Measurements from ENCODE around the gene LNPK.

- TF ChIP-seq, protein P1, sequence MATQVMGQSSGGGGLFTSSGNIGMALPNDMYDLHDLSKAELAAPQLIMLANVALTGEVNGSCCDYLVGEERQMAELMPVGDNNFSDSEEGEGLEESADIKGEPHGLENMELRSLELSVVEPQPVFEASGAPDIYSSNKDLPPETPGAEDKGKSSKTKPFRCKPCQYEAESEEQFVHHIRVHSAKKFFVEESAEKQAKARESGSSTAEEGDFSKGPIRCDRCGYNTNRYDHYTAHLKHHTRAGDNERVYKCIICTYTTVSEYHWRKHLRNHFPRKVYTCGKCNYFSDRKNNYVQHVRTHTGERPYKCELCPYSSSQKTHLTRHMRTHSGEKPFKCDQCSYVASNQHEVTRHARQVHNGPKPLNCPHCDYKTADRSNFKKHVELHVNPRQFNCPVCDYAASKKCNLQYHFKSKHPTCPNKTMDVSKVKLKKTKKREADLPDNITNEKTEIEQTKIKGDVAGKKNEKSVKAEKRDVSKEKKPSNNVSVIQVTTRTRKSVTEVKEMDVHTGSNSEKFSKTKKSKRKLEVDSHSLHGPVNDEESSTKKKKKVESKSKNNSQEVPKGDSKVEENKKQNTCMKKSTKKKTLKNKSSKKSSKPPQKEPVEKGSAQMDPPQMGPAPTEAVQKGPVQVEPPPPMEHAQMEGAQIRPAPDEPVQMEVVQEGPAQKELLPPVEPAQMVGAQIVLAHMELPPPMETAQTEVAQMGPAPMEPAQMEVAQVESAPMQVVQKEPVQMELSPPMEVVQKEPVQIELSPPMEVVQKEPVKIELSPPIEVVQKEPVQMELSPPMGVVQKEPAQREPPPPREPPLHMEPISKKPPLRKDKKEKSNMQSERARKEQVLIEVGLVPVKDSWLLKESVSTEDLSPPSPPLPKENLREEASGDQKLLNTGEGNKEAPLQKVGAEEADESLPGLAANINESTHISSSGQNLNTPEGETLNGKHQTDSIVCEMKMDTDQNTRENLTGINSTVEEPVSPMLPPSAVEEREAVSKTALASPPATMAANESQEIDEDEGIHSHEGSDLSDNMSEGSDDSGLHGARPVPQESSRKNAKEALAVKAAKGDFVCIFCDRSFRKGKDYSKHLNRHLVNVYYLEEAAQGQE (IDR thresholded peaks at IDR 0.05; ENCODE audit: low read depth): no peak
- TF ChIP-seq EP300 (IDR thresholded peaks at IDR 0.05; ENCODE audit: borderline replicate concordance) (no peak), TAF1 (IDR thresholded peaks at IDR 0.05; ENCODE audit: low read depth) (no peak), FOXM1 (IDR thresholded peaks at IDR 0.05; ENCODE audit: borderline replicate concordance, low read depth) (no peak), TEAD4 (IDR thresholded peaks at IDR 0.05) (no peak), YY1 (IDR thresholded peaks at IDR 0.05; ENCODE audit: low read depth) (no peak)
Observed at GRCh38 chr2:175930504-175930903, 71.6 kb downstream of the LNPK start.
